K562 (cell line): ENCODE data around the gene UBN1. TPM values are rescaled to one million over a fixed set of nuclear protein-coding genes. Genes with fewer than 3 reads are reported as not detected.

Source experiments
- ATAC-seq: fragments of 200-7000 bp; cut with Tn5 transposase; 3 replicates; pipeline ENCODE4 v1.9.1; 2020; ENCODE audit warnings: moderate library complexity
- BruUV-seq: library from RNA; stranded (reverse); fragments of 400-500 nt; replicated peaks from 2 replicates; lab custom pipeline; 2021; lab: Mats Ljungman, UMichigan
- CTCF ChIA-PET: fragments of 300-600 bp; formaldehyde crosslinking; extraction: SDS; loops from one replicate; lab custom pipeline; 2021; ENCODE audit warnings: low intra/inter-chr PET ratio; lab: Yijun Ruan, JAX
- POLR2A ChIA-PET: fragments of 300-600, 350-650 bp; sonication (Branson Sonifier 250); formaldehyde crosslinking; extraction: SDS; loops from one replicate; lab custom pipeline; 2021; ENCODE audit warnings: antibody characterized with exemption, inconsistent platforms; lab: Yijun Ruan, JAX
- DNase-seq, 4 experiments: peaks; one replicate each; pipeline versions ENCODE4 v3.0.0 to v3.0.0-alpha.2; 2011 to 2018; ENCODE audit warnings: low spot score in 3 of 4, mixed read lengths in 3 of 4; ENCODE audit errors: extremely low read depth in 1 of 4
- FAIRE-seq: peaks from 2 replicates; lab custom pipeline; 2011; peaks lifted over from hg19 to GRCh38; lab: Jason Lieb, UNC
- H2AFZ ChIP-seq: 2 replicates; pipeline ENCODE4 v1.6.0; 2011; ENCODE audit warnings: low read depth, low read length, control low read depth, inconsistent platforms
- H3K27ac ChIP-seq: fragments of 200-600 bp; 3 replicates; pipeline ENCODE4 v1.8.0; 2011; ENCODE audit warnings: low read depth, mild to moderate bottlenecking, control low read depth, inconsistent platforms, low read length, moderate library complexity, mixed read lengths; ENCODE audit errors: extremely low read depth
- H3K27me3 ChIP-seq, 2 experiments: fragments of 300-600 bp in 1 of 2; 2 replicates in 1 of 2; 3 replicates in 1 of 2; pipeline versions ENCODE4 v1.6.0 to v1.8.0; 2011; ENCODE audit warnings: inconsistent platforms in 2 of 2, low read length in 2 of 2, mild to moderate bottlenecking in 1 of 2, mixed read lengths in 1 of 2, moderate library complexity in 1 of 2; ENCODE audit not compliant: control insufficient read depth in 2 of 2, insufficient read depth in 2 of 2
- H3K36me3 ChIP-seq: fragments of 300-600 bp; 3 replicates; pipeline ENCODE4 v1.8.0; 2011; ENCODE audit warnings: mild to moderate bottlenecking, low read length, inconsistent platforms; ENCODE audit not compliant: control insufficient read depth, insufficient read depth
- H3K4me1 ChIP-seq, 2 experiments: fragments of 200-600 bp in 1 of 2; replicated peaks in 1 of 2; 2 replicates in 1 of 2; 3 replicates in 1 of 2; pipeline versions ENCODE4 v1.5.1 to v1.8.0; 2011; ENCODE audit warnings: inconsistent platforms in 2 of 2, low read length in 2 of 2, mild to moderate bottlenecking in 1 of 2, mixed read lengths in 1 of 2, moderate library complexity in 1 of 2; ENCODE audit not compliant: control insufficient read depth in 2 of 2, insufficient read depth in 2 of 2
- H3K4me2 ChIP-seq: 2 replicates; pipeline ENCODE4 v1.6.1; 2011; ENCODE audit warnings: low read length, control low read depth, inconsistent platforms, mixed read lengths; ENCODE audit not compliant: insufficient read depth
- H3K4me3 ChIP-seq: fragments of 200-600 bp; sonication (generic), shearing (Covaris generic); 2 replicates; pipeline ENCODE4 v1.5.1; 2016; ENCODE audit warnings: control low read depth, inconsistent platforms
- H3K79me2 ChIP-seq: fragments of 200-600 bp; 3 replicates; pipeline ENCODE4 v1.8.0; 2011; ENCODE audit warnings: low read length, inconsistent platforms; ENCODE audit not compliant: control insufficient read depth, insufficient read depth
- H3K9ac ChIP-seq, 2 experiments: 2 replicates each; pipeline versions ENCODE4 v1.6.0 to v1.6.1; 2011; ENCODE audit warnings: low read depth in 2 of 2, low read length in 2 of 2, control low read depth in 1 of 2, inconsistent platforms in 1 of 2, mild to moderate bottlenecking in 1 of 2, mixed read lengths in 1 of 2; ENCODE audit not compliant: insufficient read depth in 1 of 2
- H3K9me1 ChIP-seq: one replicate; pipeline ENCODE4 v1.6.0; 2011; ENCODE audit warnings: inconsistent platforms, mild to moderate bottlenecking, low read length, moderate library complexity; ENCODE audit not compliant: control insufficient read depth, insufficient read depth
- H3K9me3 ChIP-seq: replicated peaks from 2 replicates; pipeline ENCODE4 v1.5.1; 2011; ENCODE audit warnings: low read depth, low read length, inconsistent platforms; ENCODE audit not compliant: control insufficient read depth, insufficient read depth
- H4K20me1 ChIP-seq: replicated peaks from 2 replicates; pipeline ENCODE4 v1.6.1; 2011; ENCODE audit warnings: low read length, inconsistent platforms, mixed read lengths; ENCODE audit not compliant: control insufficient read depth, insufficient read depth
- FOXA3 ChIP-seq, 2 experiments: fragments of 450-650 bp in 1 of 2; sonication (generic) in 1 of 2; formaldehyde crosslinking; IDR thresholded peaks in 1 of 2; conservative IDR thresholded peaks in 1 of 2; 2 replicates each; pipeline versions ENCODE4 v1.4.0 to v1.8.0; 2020 to 2022; ENCODE audit warnings: mild to moderate bottlenecking in 2 of 2, missing genetic modification reagents in 1 of 2
- PKNOX1 ChIP-seq: fragments of 450-650 bp; IDR thresholded peaks from 2 replicates; pipeline ENCODE4 v1.6.1; 2016
- VEZF1 ChIP-seq: fragments of 200-800 bp; sonication (Bioruptor generic); IDR thresholded peaks from 2 replicates; pipeline ENCODE4 v1.6.1; 2017; ENCODE audit warnings: missing genetic modification characterization, missing compliant biosample characterization
- WGBS: fragments of 100-300 bp; shearing (Covaris generic); methylation state at CpG from one replicate; pipeline ENCODE4 v1.1.6; 2016; ENCODE audit warnings: low coverage, mixed read lengths; ENCODE audit not compliant: insufficient coverage; ENCODE audit errors: missing lambda C conversion rate; 5-methylcytosine and 5-hydroxymethylcytosine counted together
- in situ Hi-C: fragments of 300-500 bp; cut with MboI; formaldehyde crosslinking; loops from 4 replicates; pipeline ENCODE4 v1.15.0; 2018; ENCODE audit warnings: inconsistent platforms, mixed read lengths
- intact Hi-C: fragments of 100-400 bp; cut with micrococcal nuclease; formaldehyde crosslinking; loops from 2 replicates; pipeline ENCODE4 v1.14.2; 2022
- polyA plus RNA-seq, 8 experiments: library from polyadenylated mRNA; depleted of rRNA in 4 of 8; stranded (reverse) in 5 of 8; unstranded in 3 of 8; fragments of >200 nt; fragmentation: Nextera tagmentation in 2 of 8; fragmentation: Illumina TruSeq in 1 of 8; extraction: Ambion mirVana in 2 of 8; extraction: Trizol in 1 of 8; gene quantifications; 2 replicates each; pipeline versions ENCODE4 v1.2.1 to v1.2.3, GENCODE V29; 2011 to 2014; ENCODE audit warnings: inconsistent platforms in 1 of 8, missing spikeins in 1 of 8
- total RNA-seq, 7 experiments: library from RNA; depleted of rRNA in 6 of 7; stranded (reverse); fragments of >200 nt in 6 of 7; fragmentation: Illumina TruSeq in 2 of 7; extraction: Trizol in 2 of 7; gene quantifications; 2 replicates each; pipeline versions ENCODE4 v1.2.1 to v1.2.3, GENCODE V29; 2011 to 2021; ENCODE audit warnings: low replicate concordance in 1 of 7

UBN1 gene
- total and polyA plus RNA-seq, 9 of the 15 experiments (the other 6 are each of a cell fraction or from before 2014, with no cell fraction given), result 1.5 to 45.7 (median 20.6) TPM

GRCh38 chr16:4918781-4919251, 71.5 kb downstream of the UBN1 start:
- CTCF ChIA-PET, result no interaction called here
- H3K4me3 ChIP-seq, result no peak overlapping the region
- WGBS, result 1% methylated on average over 10 of the region's 13 CpGs
- H3K27me3 ChIP-seq, result peaks cover 9 to 46% of the 10 kb centered on the region in 2 experiments; a peak in 4 of 5 replicates
- no peaks in the 10 kb centered on the region for H3K9me1 ChIP-seq
- in situ Hi-C loops, result no loop called here
- TF ChIP-seq FOXA3 (CRISPR knock-in tag; conservative IDR thresholded peaks at IDR 0.05 in 1 of 2, IDR thresholded peaks at IDR 0.05 in 1 of 2), result no peak
- 0 out of 2 replicates have a peak, but pooled peaks have one; percentile 13 for TF ChIP-seq VEZF1 (CRISPR knock-in tag)
- TF ChIP-seq PKNOX1, result peak; percentile 90
- no peak overlapping the region for H3K4me2 ChIP-seq
- no peaks in the 10 kb centered on the region for H4K20me1 ChIP-seq
- ATAC-seq, result peak; percentile 49; the same call in 2 of the 3 replicates
- no peaks in the 10 kb centered on the region for H3K9me3 ChIP-seq
- peak overlapping the region in 1 of 2 experiments; percentile 6; a peak in 1 of 4 replicates for H3K9ac ChIP-seq
- no peak overlapping the region for H2AFZ ChIP-seq
- no TSS peak for BruUV-seq
- no peaks in the 10 kb centered on the region for H3K36me3 ChIP-seq
- no peaks in the 10 kb centered on the region for H3K79me2 ChIP-seq
- no peak overlapping the region for H3K27ac ChIP-seq
- FAIRE-seq, result no peak
- POLR2A ChIA-PET, result interaction anchor here (0.6 to 1.0 kb wide), 3 partner anchors 9 to 27 kb away, joined by 3 to 4 read pairs (median 3); no protein-coding TSS in a partner anchor
- DNase-seq, result no peak
- intact Hi-C loops, result no loop called here
- peaks cover 0 to 4% of the 10 kb centered on the region in 2 experiments; a peak in 1 of 5 replicates for H3K4me1 ChIP-seq
